MV-4-11 (cell line): ENCODE measurements around the gene CYSLTR2.
A peak's percentile ranks its signal among the peaks of the same experiment; 100 is the strongest.
"Not testable (repeated sequence)": the region's sequence is repeated elsewhere in the genome, so short reads cannot be mapped to it uniquely, and the experiment has no call there.

Source experiments
- DNase-seq: peaks from one replicate; lab custom pipeline; 2025; lab: John Stamatoyannopoulos, UW

CYSLTR2 gene

GRCh38 chr13:48644951-48645350, 8.8 kb upstream of the CYSLTR2 start:
- DNase-seq: no peak

- no peak for DNase-seq
Observed at GRCh38 chr13:48645845-48646244, 7.9 kb upstream of the CYSLTR2 start.

- no peak for DNase-seq
Observed at GRCh38 chr13:48646791-48647190, 6.9 kb upstream of the CYSLTR2 start.

GRCh38 chr13:48647625-48648024, 6.1 kb upstream of the CYSLTR2 start:
- DNase-seq: no peak

- no peak for DNase-seq
Observed at GRCh38 chr13:48648446-48648845, 5.3 kb upstream of the CYSLTR2 start.

GRCh38 chr13:48652851-48653471, 768 bp upstream of the CYSLTR2 start:
- DNase-seq: peak; percentile 66

GRCh38 chr13:48654511-48654910, 782 bp downstream of the CYSLTR2 start:
- DNase-seq: peak; percentile 41

GRCh38 chr13:48655291-48655690, 1.6 kb downstream of the CYSLTR2 start:
- no peak for DNase-seq

GRCh38 chr13:48656608-48657007, 2.9 kb downstream of the CYSLTR2 start:
- peak; percentile 82 for DNase-seq

- peak; percentile 90 for DNase-seq
Observed at GRCh38 chr13:48660361-48661076, 6.8 kb downstream of the CYSLTR2 start.

GRCh38 chr13:48661107-48661506, 7.4 kb downstream of the CYSLTR2 start:
- DNase-seq: no peak

GRCh38 chr13:48662226-48662625, 8.5 kb downstream of the CYSLTR2 start:
- DNase-seq: peak; percentile 72

GRCh38 chr13:48667136-48667535, 13.4 kb downstream of the CYSLTR2 start:
- no peak for DNase-seq

- DNase-seq: not testable (repeated sequence)
Observed at GRCh38 chr13:48671421-48671820, 17.7 kb downstream of the CYSLTR2 start.

GRCh38 chr13:48675247-48675646, 21.5 kb downstream of the CYSLTR2 start:
- no peak for DNase-seq

GRCh38 chr13:48678316-48678715, 24.6 kb downstream of the CYSLTR2 start:
- no peak for DNase-seq

GRCh38 chr13:48679941-48680680, 26.4 kb downstream of the CYSLTR2 start:
- DNase-seq: no peak

- peak; percentile 84 for DNase-seq
Observed at GRCh38 chr13:48680756-48681392, 27.1 kb downstream of the CYSLTR2 start.

- DNase-seq: no peak
Observed at GRCh38 chr13:48681905-48682304, 28.2 kb downstream of the CYSLTR2 start.

GRCh38 chr13:48682436-48682835, 28.7 kb downstream of the CYSLTR2 start:
- DNase-seq: peak; percentile 61

GRCh38 chr13:48686636-48687210, 33.0 kb downstream of the CYSLTR2 start:
- no peak for DNase-seq

GRCh38 chr13:48687249-48687648, 33.5 kb downstream of the CYSLTR2 start:
- no peak for DNase-seq
